Airway epithelial cell (primary cell): Measurements from ENCODE around the gene FBXL16. TPM values are rescaled to one million over a fixed set of nuclear protein-coding genes. Genes with fewer than 3 reads are reported as not detected.

Source experiments
- total RNA-seq: library from RNA; depleted of rRNA; stranded (reverse); fragments of >200 nt; gene quantifications from 2 replicates; pipeline ENCODE4 v1.2.3, GENCODE V29; 2015

The FBXL16 gene
- 1.7 and 1.8 TPM in 2 replicates for total RNA-seq

GRCh38 chr16:705431-706188 lies at the start of gene FBXL16:
Gene FBXL16 (minus strand): TSS chr16:705801. CDS start chr16:697405, 8,396 bp downstream.

GRCh38 chr16:740764-741505 lies 35.3 kb upstream of the FBXL16 start, which contains the start of gene CIAO3:
Gene CIAO3 (minus strand): TSS chr16:740997. CDS start chr16:740985, 12 bp downstream.

GRCh38 chr16:726438-727290 lies 21.1 kb upstream of the FBXL16 start, which contains the start of the genes CCDC78 and HAGHL:
Gene CCDC78 (minus strand): TSS chr16:726443. CDS start chr16:726367, 76 bp downstream.
Gene HAGHL (plus strand): TSS chr16:727106. CDS start chr16:727510, 404 bp downstream.

GRCh38 chr16:720990-721764 lies 15.6 kb upstream of the FBXL16 start, which contains the start of gene ANTKMT:
Gene ANTKMT (plus strand): TSS chr16:721146. CDS start chr16:721275, 129 bp downstream.

GRCh38 chr16:714558-715476 lies 9.2 kb upstream of the FBXL16 start, which contains the start of gene METRN:
Gene METRN (plus strand): TSS chr16:715118. CDS start chr16:715290, 172 bp downstream.

GRCh38 chr16:684071-684794 lies 21.4 kb downstream of the FBXL16 start, which contains the start of gene JMJD8:
Gene JMJD8 (minus strand): TSS chr16:684334. CDS start chr16:684319, 15 bp downstream.

GRCh38 chr16:679814-680624 lies 25.6 kb downstream of the FBXL16 start, which contains the start of gene STUB1:
Gene STUB1 (plus strand): TSS chr16:680410. CDS start chr16:680526, 116 bp downstream.

GRCh38 chr16:674968-675883 lies 30.4 kb downstream of the FBXL16 start, which contains the start of gene RHBDL1:
Gene RHBDL1 (plus strand): TSS chr16:675671. CDS start chr16:675791, 120 bp downstream.

GRCh38 chr16:667780-668518 lies 37.7 kb downstream of the FBXL16 start, which contains the start of gene RHOT2:
Gene RHOT2 (plus strand): TSS chr16:668132. CDS start chr16:668200, 68 bp downstream.

GRCh38 chr16:648781-649589 lies 56.6 kb downstream of the FBXL16 start, which contains the start of gene WDR90:
Gene WDR90 (plus strand): TSS chr16:649365. CDS start chr16:649417, 52 bp downstream.

Other genes with a start within 250 kb of the FBXL16 start
- 45.1 and 52.1 TPM in 2 replicates for gene CAPN15, start 178.1 kb downstream of the FBXL16 start, total RNA-seq
- not detected in 2 replicates for gene PRR35, start 145.4 kb downstream of the FBXL16 start, total RNA-seq
- 0.28 TPM in 1 of 2 replicates, not detected in the other for gene NHLRC4, start 138.8 kb downstream of the FBXL16 start, total RNA-seq
- gene PIGQ, start 135.8 kb downstream of the FBXL16 start, total RNA-seq, result 25.6 and 30.4 TPM in 2 replicates
- 21.7 and 24.5 TPM in 2 replicates for gene RAB40C, start 115.7 kb downstream of the FBXL16 start, total RNA-seq
- gene WFIKKN1, start 74.8 kb downstream of the FBXL16 start, total RNA-seq, result 0.14 and 0.21 TPM in 2 replicates
- gene METTL26, start 69.5 kb downstream of the FBXL16 start, total RNA-seq, result 184 and 265 TPM in 2 replicates
- 51.2 and 60.1 TPM in 2 replicates for gene MCRIP2, start 64.0 kb downstream of the FBXL16 start, total RNA-seq
- gene WDR90, start 56.4 kb downstream of the FBXL16 start, total RNA-seq, result 11.3 and 15.0 TPM in 2 replicates
- 57.4 and 65.5 TPM in 2 replicates for gene RHOT2, start 37.7 kb downstream of the FBXL16 start, total RNA-seq
- gene RHBDL1, start 30.1 kb downstream of the FBXL16 start, total RNA-seq, result 3.6 and 4.2 TPM in 2 replicates
- 193 and 214 TPM in 2 replicates for gene STUB1, start 25.4 kb downstream of the FBXL16 start, total RNA-seq
- gene JMJD8, start 21.5 kb downstream of the FBXL16 start, total RNA-seq, result 41.0 and 56.5 TPM in 2 replicates
- gene WDR24, start 15.4 kb downstream of the FBXL16 start, total RNA-seq, result 12.5 and 12.6 TPM in 2 replicates
- gene METRN, start 9.3 kb upstream of the FBXL16 start, total RNA-seq, result 132 and 150 TPM in 2 replicates
- 46.1 and 75.9 TPM in 2 replicates for gene ANTKMT, start 15.3 kb upstream of the FBXL16 start, total RNA-seq
- 1.7 and 3.4 TPM in 2 replicates for gene CCDC78, start 20.6 kb upstream of the FBXL16 start, total RNA-seq
- 13.5 and 21.9 TPM in 2 replicates for gene HAGHL, start 21.3 kb upstream of the FBXL16 start, total RNA-seq
- gene CIAO3, start 35.2 kb upstream of the FBXL16 start, total RNA-seq, result 24.1 and 35.5 TPM in 2 replicates
- gene MSLN, start 54.9 kb upstream of the FBXL16 start, total RNA-seq, result 11.5 and 12.4 TPM in 2 replicates
- 48.0 and 50.6 TPM in 2 replicates for gene RPUSD1, start 82.6 kb upstream of the FBXL16 start, total RNA-seq
- 24.4 and 24.5 TPM in 2 replicates for gene CHTF18, start 82.8 kb upstream of the FBXL16 start, total RNA-seq
- gene GNG13, start 94.9 kb upstream of the FBXL16 start, total RNA-seq, result not detected in 2 replicates